GM21381 (cell line): Measurements from ENCODE around the gene HP1BP3.

Source experiments
- ATAC-seq: cut with Tn5 transposase; IDR thresholded peaks from one replicate; pipeline ENCODE4 v1.9.1; 2021; ENCODE audit warnings: mild to moderate bottlenecking, moderate library complexity; ENCODE audit not compliant: unreplicated experiment

HP1BP3 gene

DNA sequence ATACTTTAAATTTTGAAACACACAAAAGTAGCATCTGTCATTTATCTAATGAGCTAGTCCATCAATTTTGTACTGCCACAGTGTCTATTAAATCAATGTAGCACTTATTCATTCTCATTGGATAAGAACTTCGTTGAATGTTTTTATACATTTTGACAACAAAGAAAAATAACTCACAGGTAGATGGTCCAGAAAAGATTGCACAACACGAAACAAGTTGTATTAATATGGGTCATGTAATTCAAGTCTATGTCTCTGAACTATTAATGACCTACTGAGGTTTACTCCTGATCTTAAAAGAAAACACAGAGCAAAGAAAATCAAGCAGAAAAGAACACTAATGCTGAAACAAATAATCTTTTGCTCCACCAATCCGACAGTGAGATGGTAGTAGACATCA is 15.3 kb downstream of the HP1BP3 start:
- no peak for ATAC-seq

DNA sequence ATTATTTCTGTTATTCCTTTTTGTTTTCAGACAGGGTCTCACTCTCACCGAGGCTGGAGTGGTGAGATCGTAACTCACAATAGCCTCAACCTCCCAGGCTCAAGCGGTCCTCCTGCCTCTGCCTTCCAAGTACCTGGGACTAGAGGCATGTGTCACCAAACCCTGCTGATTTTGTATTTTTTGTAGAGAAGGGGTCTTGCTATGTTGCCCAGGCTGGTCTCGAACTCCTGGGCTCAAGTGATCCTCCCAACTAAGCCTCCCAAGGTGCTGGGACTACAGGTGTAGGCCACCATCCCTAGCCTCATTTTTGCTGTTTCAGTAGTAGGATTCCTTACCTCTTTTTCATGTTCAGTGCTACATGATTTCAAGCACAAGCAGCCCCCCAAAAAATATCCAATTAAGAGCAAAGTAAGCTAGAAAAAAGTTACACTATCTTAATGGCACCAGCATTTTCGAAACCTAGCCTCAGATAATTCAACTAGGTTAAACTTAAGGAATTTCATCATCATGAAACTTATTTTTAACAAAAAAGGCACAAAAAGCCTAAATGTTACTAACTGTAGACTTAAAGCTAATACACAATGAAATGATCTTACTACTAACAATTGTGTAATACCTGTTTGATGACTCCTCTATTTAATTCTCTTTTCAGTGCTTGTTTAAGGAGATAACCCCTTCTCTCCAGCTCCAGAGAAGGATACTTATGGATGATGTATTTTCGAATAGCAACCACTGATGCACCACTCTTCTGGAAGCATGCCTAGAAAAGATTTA is 16.6 kb downstream of the HP1BP3 start:
- ATAC-seq, result no peak

DNA sequence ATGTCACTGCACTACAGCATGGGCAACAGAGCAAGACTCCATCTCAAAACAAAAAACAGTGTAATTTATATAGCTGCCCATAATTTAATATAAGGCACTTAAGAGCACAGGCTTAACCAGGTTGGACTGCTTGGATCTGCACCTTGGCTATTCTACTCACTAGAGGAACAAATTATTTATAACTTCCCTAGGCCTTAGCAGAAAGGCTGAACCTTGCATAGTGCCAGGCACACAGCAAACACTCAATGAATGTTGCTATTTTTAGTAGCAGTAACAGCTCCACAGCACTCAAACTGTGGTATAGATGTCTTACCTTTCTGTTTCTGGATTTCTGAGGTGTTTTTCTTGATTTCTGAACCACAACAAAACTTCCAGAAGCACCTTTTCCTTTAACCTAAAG is 19.8 kb downstream of the HP1BP3 start:
- no peak for ATAC-seq

DNA sequence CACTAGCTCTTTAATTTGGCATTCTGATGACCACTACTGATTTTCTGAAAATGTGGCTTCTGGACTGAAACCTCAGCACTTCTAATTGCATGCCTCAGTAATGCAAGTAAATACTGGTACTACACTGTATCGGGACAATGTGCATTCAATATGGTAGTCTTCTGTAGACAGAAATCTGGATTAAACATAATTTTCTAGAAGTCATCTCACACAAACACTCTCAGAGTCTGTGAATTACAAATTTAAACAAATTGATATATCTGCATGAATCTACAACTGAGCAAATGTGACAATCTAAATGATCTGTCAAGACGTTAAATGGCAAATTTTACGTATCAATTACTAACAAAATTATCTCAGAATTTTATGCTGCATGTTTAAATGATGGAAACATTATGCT is 23.7 kb downstream of the HP1BP3 start:
- ATAC-seq, result no peak

DNA sequence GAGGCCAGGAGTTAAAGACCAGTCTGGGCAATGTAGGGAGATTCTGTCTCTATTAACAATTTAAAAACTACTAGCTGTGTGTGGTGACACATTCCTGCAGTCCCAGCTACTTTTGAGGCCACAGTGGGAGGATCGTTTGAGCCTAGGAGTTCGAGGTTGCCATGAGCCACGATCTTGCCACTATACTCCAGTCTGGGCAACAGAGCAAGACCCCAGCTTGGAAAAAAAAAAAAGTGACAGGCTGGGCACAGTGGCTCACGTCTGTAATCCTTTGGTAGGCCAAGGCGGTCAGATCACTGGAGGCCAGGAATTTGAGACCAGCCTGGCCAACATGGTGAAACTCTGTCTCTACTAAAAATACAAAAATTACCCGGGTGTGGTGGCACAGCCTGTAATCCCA is 26.8 kb downstream of the HP1BP3 start:
- ATAC-seq, result no peak

DNA sequence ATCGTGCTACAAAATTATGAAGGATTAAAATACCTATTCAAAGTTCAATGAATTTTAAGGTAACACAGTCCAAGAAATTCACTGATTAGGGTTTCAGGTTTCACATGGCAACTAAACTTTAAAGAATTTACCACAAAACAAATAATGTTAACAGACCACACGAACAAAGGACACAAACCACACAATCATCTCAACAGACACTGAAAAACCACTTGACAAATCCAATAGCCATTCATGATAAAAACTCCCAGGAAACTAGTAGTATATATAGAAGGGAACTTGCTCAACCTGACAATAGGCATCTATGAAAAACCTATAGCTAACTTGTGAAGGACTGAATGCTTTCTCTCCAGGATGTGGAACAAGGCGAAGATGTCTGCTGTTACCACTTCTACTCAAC is 33.5 kb downstream of the HP1BP3 start:
- ATAC-seq, result no peak

DNA sequence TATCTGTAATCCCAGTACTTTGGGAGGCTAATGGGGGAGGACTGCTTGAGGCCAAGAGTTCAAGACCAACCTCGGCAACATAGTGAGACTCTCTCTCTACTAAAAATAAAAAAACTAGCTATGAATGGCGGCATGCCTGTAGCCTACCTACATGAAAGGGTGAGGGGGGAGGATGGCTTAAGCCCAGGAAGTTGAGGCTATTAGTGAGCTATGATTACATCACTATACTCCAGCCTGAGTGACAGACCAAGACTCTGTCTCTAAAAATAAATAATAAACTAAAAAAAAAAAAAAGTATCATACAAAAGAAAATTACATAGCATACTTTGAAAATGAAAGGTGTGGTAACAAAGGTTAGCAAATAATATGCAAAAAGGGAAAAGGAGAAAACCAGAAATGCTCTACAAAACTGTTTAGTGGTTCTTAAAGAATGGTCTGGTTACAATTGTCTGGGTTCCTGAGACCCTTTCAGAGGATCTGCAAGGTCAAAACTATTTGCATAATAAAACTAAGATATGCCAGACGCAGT is 35.6 kb downstream of the HP1BP3 start:
- ATAC-seq, result no peak

DNA sequence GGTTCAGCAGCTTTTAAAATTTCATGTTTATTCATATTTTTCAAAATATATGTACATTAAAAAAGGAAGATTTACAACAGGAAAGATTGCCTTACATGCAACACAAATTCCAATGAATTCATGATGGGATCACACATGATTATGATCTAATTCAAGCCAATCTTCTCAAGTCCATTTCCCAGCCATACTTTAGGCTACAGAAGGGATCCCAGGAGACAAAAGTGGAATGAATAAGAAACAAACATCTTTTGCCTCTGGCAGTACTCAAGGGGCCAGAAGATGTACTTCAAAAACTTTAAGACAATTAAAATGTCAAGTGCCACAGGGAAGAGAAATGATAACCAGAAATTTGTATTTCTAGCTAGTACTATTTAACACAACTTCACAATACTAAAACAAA is 44.4 kb downstream of the HP1BP3 start:
- ATAC-seq, result no peak

DNA sequence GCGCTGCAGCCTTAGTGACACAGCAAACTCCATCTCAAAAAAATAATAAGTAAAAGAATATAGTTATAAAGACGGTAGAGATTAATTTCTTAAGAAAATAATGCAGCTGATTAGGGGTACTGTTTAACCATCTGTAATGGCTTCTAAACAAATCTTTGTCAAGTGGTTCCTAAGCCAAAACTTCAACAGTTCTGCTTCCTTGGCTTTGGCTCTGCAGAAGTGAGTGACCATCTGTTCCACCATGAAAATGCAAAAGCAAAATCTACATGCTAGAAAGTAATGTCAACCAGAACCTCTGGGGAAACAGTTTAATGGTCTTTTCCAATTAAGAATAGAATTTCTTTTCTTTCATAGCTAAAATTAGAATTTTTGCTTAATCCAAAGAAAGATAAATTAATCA is 46.3 kb downstream of the HP1BP3 start:
- no peak for ATAC-seq

DNA sequence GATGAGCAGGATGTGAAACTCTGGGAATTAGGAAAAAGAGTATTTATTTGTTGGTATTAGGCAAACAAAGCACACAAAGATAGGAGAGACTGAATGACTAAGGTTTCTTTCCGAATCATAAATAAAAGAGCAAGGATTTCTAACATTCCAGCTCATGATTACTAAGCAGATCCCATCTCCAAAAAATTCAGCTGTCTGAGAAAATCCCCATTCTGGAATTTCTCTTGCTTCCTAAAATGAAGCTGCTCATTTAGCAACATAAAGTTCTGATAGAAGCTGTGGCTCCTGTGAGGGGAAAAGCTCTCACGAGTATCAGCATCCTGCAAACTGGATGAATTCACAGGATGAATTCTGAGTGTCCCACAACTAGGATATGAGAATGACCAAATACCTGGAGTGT is 47.9 kb downstream of the HP1BP3 start:
- no peak for ATAC-seq

DNA sequence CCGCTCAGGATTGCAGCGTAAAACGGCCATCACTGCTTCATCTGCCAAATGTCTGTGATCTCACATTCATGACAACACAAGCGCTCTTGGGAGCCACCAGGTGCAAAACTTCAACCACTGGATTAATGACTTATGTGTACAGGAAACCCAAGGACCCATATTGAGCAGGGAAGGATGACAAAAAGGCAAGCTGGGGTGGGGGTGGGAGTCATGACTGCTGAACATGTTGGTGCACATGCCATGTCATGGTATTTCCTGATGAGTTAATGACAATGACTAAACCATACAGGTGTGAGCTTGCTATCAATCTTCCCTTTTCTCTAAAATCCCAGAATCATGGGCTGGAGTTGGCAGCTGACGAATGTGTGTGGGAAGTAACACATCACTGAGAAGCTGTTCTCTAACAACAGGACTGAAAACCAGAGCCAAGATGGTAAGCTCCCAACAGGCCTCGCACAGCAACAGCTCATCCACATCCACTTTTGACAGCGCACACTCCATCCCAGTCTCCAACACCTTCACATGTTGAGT is 51.5 kb downstream of the HP1BP3 start:
- ATAC-seq, result no peak

DNA sequence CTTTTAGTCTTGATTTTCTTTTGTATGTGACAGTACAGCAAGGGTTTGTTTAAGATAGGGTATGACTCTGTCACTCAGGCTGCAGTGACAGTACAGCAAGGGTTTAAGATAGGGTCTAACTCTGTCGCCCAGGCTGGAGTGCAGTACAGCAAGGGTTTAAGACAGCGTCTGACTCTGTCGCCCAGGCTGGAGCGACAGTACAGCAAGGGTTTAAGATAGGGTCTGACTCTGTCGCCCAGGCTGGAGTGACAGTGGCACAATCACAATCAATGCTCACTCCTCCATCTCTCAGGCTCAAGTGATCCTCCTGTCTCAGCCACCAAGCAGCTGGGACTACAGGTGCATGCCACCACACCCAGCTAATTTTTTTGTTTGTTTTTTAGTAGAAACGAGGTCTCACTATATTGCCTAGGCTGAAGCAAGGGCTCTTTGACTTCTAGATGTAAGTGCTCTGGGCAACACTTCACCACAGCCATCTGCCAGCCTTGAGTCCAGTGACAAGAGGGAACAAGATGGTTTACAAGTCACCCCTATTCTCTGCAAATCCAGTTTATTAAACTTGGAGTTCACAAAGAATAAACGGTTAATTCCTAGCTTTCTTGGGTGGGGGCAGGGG is 53.6 kb downstream of the HP1BP3 start:
- peak; percentile 13 for ATAC-seq

DNA sequence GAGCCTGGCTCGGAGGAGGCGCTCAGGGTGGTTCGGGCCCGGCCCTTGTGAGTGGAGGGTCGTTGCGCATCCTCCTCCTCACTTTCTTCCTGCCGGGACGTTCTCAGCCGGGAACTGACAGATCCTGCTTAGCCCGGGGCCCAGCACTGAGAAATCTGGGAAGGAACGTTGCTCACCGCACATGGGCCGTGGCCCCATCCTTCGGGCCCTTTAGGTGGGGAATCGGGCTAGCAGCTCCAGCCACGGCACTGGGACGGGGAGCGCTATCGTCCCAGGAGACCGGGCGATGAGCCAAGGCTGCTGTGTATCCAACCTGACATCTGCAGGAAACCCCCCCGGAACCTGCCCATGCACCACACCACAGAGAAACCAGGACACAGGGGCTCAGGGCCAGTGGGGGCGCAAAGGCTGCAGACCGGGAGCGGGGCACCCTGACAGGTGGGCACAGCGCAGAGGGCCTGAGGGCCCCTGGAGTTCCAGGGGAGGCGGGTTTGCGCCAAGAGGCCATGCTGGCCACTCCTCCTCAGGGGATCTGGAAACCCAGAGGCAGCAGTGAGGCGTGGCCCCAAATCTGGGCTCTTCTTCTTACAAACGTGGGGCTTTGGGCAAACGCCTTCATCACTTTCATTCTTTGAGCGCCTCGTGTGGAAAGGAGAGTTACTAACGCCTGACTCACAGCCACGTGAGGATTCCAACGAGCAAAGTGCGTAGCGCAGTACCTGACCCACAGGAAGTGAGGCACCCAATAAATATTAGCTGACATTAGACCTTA is 54.3 kb downstream of the HP1BP3 start, which contains the start of gene SH2D5:
TSS of gene SH2D5 (minus strand) at position 116 of the 772 bp plus-strand sequence. CDS start 4,659 bp downstream, outside the sequence.
- ATAC-seq, result peak; percentile 56

DNA sequence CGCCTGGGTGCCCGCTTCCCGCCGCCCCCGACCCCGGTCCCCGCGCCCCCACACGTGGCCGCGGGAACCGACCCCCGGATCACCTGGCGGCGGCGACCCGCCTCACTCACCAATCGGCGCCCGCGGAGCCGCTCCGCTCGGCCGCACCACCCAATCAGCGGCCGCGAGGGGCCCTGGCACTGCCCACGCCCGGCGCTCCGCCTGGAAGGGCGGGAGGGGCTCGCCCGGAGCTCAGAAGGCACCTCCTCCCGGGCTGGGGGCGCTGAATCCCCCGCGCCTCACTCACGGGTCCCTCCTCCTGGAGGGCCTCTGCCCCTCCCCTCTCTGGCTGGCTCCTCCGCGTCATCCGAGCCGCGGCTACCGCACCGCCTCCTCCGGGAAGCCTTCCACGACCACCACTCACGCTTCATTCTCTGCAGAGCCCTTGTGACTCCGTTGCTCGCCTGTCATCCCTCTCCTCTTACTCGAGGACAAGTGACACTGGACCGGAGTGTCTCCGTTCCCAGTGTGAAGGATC is 55.0 kb downstream of the HP1BP3 start:
- peak; percentile 60 for ATAC-seq

DNA sequence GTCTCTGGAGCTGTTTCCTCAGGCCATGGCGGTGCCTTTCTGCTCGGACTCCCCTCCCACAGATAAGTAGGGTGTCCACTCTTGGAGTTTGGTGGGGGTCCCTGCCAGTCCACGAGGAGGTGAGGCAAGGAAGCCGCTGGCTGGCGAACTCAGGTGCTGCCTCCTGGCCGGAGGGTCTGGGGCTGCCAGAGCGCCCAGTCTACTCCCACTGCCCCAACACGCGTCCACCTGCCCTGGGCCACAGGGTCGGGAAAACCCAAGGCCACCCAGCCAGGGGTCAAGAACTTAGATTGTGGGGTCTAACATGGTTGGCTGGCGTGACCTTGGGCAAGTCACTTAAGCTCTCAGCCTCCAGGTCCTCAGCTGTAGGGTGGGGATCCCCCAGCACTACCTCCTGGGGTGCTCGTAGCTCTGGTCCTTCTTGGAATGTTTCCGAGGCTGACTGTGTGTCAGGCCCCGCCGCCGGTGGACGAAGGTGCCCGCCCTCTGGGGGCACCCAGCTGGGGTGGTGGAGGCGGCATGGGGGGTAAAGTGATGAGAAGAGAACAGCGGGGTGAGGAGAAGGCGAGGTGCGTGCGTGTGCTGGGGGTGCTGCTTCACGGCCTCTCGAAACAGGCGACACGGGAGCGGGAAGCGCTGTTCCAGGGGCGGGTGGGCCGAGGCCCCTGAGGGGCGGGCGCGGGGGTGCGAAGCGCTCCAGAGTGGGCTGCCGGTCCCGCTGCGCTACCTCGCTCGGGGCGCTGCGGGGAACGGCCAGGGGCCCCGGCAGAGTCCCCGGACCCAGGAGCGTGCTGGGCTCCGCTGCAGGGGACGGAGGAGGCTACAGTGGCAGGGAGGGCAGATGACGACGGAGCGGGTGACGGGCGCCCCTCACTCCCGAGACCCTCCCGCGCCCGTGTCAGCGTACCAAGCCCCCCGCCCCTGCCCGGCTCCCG is 55.8 kb downstream of the HP1BP3 start:
- no peak for ATAC-seq

DNA sequence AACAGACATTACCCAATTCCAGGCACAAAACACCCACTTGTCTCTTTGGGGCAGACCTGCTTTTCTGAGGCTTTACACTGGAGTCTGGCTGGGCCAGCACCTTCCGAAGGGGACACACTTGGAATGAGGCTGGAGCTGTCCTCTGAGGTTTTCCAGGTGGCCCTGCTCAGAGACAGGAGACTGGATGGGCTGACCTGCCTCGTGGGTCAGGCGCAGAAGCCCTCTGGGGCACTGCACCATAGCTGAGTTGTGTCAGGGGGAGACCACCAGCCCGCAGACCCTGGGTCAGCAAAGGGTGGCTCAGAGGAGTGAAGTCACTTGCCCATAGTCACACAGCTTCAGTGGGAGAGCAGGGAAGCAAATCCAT is 56.4 kb downstream of the HP1BP3 start:
- ATAC-seq, result no peak

DNA sequence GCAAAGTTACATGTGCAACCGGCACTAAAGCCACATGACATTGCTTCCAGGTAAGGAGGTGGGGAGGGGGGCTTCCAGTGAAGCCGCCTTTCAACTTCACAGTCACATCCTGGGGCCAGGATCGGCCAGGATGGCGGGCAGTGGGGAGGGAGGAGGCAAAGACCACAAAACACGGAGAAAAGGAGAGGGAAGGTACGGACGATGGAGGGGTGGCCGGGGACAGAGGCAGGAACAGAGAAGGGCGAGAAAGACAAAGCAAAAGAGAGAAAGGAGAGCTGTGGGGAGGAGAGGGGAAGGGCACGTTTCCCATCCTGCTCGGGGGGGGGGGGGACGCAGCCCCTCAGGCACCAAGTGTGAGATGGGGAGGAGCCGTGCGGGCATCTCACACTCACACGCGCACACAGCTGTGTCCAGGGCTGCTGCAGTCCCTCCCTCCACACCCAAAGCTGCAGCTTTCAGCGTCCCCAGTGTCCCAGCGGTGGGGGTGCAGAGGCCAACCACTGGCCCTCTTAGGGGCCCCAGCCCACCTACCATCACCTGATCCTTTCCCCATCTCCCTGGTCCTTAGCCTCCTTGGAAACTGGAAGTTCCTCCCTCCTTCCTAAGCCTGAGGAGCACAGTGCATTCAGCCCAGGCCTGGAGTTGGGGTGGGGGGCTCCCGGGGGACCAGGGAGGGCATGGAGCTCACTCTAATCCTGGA is 57.0 kb downstream of the HP1BP3 start:
- ATAC-seq, result no peak

DNA sequence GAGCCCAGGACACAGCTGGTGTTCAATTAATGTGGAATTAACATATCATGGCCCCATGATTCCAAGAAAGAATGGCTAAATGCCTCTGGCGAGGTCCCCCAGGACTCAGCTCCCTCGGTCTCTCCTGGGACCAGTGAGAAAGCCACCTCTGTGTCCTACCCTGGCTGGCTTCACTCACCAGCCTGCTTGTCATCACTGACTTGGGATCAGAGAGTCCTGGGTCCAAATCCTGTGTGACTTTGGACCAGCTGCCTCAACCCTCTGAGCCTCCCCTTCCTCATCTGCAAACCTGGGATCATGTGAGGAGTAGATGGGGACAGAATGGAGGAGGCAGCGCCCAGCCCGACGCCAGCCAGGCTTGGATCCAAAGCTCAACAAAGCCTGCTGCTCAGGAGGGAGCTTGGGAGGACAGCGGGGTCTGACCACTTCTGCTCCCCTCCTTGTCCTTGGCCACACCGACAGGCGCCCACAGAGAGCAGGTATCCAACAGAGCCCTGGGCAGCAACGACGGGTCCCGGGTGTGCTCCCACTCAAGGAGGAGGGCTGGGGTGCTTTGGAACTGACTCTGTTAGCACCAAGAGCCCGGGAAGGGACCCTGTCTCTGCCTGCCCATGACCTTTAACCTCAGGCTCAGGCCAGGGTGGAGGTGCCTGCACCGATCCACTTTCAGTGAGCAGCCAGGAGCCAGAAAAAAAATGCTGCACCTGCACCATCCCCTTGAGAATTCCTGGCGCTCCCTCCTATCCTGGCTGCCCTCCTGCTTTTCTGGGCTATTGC is 57.8 kb downstream of the HP1BP3 start:
- no peak for ATAC-seq
